Right cardiac atrium (tissue), 5 donors: ENCODE measurements around the gene CCP110. TPM values are rescaled to one million over a fixed set of nuclear protein-coding genes. Genes with fewer than 3 reads are reported as not detected.

Experiments used
- ATAC-seq, 2 donors: fragments of 200-7000 bp; cut with Tn5 transposase; one replicate each; pipeline versions ENCODE4 v1.8.0 to v1.9.1; 2020; ENCODE audit warnings: moderate library complexity in 2 of 2, mild to moderate bottlenecking in 1 of 2
- DNase-seq, 3 donors: peaks; one replicate each; pipeline ENCODE4 v3.0.0-alpha.2; 2020
- H3K27ac ChIP-seq: one replicate; pipeline ENCODE4 v1.5.1; 2013; ENCODE audit warnings: mild to moderate bottlenecking, low read length, control low read depth, moderate library complexity
- H3K27me3 ChIP-seq: one replicate; pipeline ENCODE4 v1.6.1; 2013; ENCODE audit not compliant: control insufficient read depth, insufficient read depth
- H3K4me1 ChIP-seq: one replicate; pipeline ENCODE4 v1.6.1; 2013; ENCODE audit warnings: low read length; ENCODE audit not compliant: control insufficient read depth, insufficient read depth
- H3K4me3 ChIP-seq: one replicate; pipeline ENCODE4 v1.5.1; 2013; ENCODE audit warnings: low read length, control low read depth
- H3K9me3 ChIP-seq: one replicate; pipeline ENCODE4 v1.6.1; 2013; ENCODE audit warnings: low read length; ENCODE audit not compliant: control insufficient read depth
- WGBS: extraction: QIAGEN DNeasy Blood & Tissue Kit; methylation state at CpG from one replicate; pipeline ENCODE4 v1.1.7; 2013; 5-methylcytosine and 5-hydroxymethylcytosine counted together
- intact Hi-C, 4 donors: fragments of 100-400 bp; cut with DNase I; formaldehyde crosslinking; loops; one replicate each; pipeline versions ENCODE4 v1.11.0 to v1.14.0; 2022 to 2023
- polyA plus RNA-seq: library from polyadenylated mRNA; stranded (reverse); fragments of 200-250 nt; gene quantifications from one replicate; pipeline ENCODE4 v1.2.3, GENCODE V29; 2013
- total RNA-seq, 4 donors: library from RNA; stranded (reverse); fragmentation: NEBNext Ultra II Directional; extraction: Animal tissue kit (Norgen Biotek cat#: 25700); gene quantifications; one replicate each; pipeline ENCODE4 v1.2.1, GENCODE V29; 2021
- donor health status: healthy with polysubstance abuse.
- donor health status: DM: no; HTN: yes; CAD: no.
- donor health status: DM: no; HTN: no; CAD: no.
- donor health status: DM: no; HTN: yes; CAD: no; lungs with severe emphysema.
- donor health status: DM: yes; HTN: yes; CAD: no.

Gene CCP110
- total and polyA plus RNA-seq, 5 donors = 3.9 to 13.2 (median 10.3) TPM

GRCh38 chr16:19555186-19555937, 31.6 kb downstream of the CCP110 start, which contains the start of gene VPS35L:
TSS of gene VPS35L (plus strand) at chr16:19555703. CDS start at chr16:19555730, 27 bp downstream.
- Histone ChIP-seq H3K4me3 (peak within 1 kb of the TSS; percentile 76), H3K4me1 (peaks cover 5% of the 10 kb centered on the region), H3K27ac (peak within 1 kb of the TSS; percentile 97), H3K9me3 (no peaks in the 10 kb centered on the region), H3K27me3 (no peaks in the 10 kb centered on the region)
- peak; percentile 100 for ATAC-seq
- WGBS = under 1% methylated on average over 53 of the region's 53 CpGs
- intact Hi-C loops = loop anchor here in 2 of 4 donors (5.0 kb wide), 1 partner anchor 332 kb away; no protein-coding TSS in a partner anchor
- DNase-seq = peak; percentile 99

- intact Hi-C loops = loop anchor here in 2 of 4 donors (5.0 kb wide), 1 partner anchor 331 kb away; no protein-coding TSS in a partner anchor
- Histone ChIP-seq H3K4me3 (peak overlapping the region; percentile 76), H3K27me3 (no peaks in the 10 kb centered on the region), H3K9me3 (no peaks in the 10 kb centered on the region), H3K4me1 (peaks cover 5% of the 10 kb centered on the region), H3K27ac (peak overlapping the region; percentile 55)
- 35% methylated on average over 19 of the region's 19 CpGs for WGBS
- no peak for DNase-seq
- peak in 1 of 2 donors; percentile 2 for ATAC-seq
These were observed 32.4 kb downstream of the CCP110 start for GRCh38 chr16:19555938-19556771.

GRCh38 chr16:19559242-19559910, 35.6 kb downstream of the CCP110 start:
- ATAC-seq = no peak

GRCh38 chr16:19560078-19560477, 36.3 kb downstream of the CCP110 start:
- no peak for DNase-seq
- no peak overlapping the region for H3K4me3 ChIP-seq
- no peak overlapping the region for H3K27ac ChIP-seq
- no peaks in the 10 kb centered on the region for H3K9me3 ChIP-seq
- WGBS = 91% methylated on average over 4 of the region's 4 CpGs
- peaks cover 5% of the 10 kb centered on the region for H3K4me1 ChIP-seq
- ATAC-seq = no peak
- intact Hi-C loops = loop anchor here in 1 of 4 donors (10.0 kb wide), 1 partner anchor 85 kb away; no protein-coding TSS in a partner anchor
- no peaks in the 10 kb centered on the region for H3K27me3 ChIP-seq

More at GRCh38 chr16:19559242-19559910, 35.6 kb downstream of the CCP110 start:
- intact Hi-C loops = loop anchor here in 2 of 4 donors (5.0 kb wide), 1 partner anchor 328 kb away; no protein-coding TSS in a partner anchor
- DNase-seq = no peak
- Histone ChIP-seq H3K4me1 (peaks cover 5% of the 10 kb centered on the region), H3K4me3 (no peak overlapping the region), H3K27ac (no peak overlapping the region), H3K27me3 (no peaks in the 10 kb centered on the region), H3K9me3 (no peaks in the 10 kb centered on the region)
- 76% methylated on average over 10 of the region's 10 CpGs for WGBS

GRCh38 chr16:19563377-19563776, 39.6 kb downstream of the CCP110 start:
- H3K9me3 ChIP-seq = no peaks in the 10 kb centered on the region
- no peak overlapping the region for H3K4me3 ChIP-seq
- intact Hi-C loops = loop anchor here in 1 of 4 donors (10.0 kb wide), 1 partner anchor 81 kb away; no protein-coding TSS in a partner anchor
- no peak for ATAC-seq
- H3K27me3 ChIP-seq = no peaks in the 10 kb centered on the region
- H3K4me1 ChIP-seq = no peaks in the 10 kb centered on the region
- 86% methylated on average over 4 of the region's 4 CpGs for WGBS
- no peak for DNase-seq
- no peak overlapping the region for H3K27ac ChIP-seq

GRCh38 chr16:19566362-19566761, 42.6 kb downstream of the CCP110 start:
- Histone ChIP-seq H3K9me3 (no peaks in the 10 kb centered on the region), H3K27ac (no peak overlapping the region), H3K4me1 (no peaks in the 10 kb centered on the region), H3K4me3 (no peak overlapping the region), H3K27me3 (no peaks in the 10 kb centered on the region)
- DNase-seq (no peak), ATAC-seq (no peak)
- intact Hi-C loops = loop anchor here in 1 of 4 donors (10.0 kb wide), 1 partner anchor 78 kb away; no protein-coding TSS in a partner anchor
- 98% methylated on average over 3 of the region's 3 CpGs for WGBS

GRCh38 chr16:19567560-19567959, 43.8 kb downstream of the CCP110 start:
- ATAC-seq (no peak), DNase-seq (no peak)
- 93% methylated on average over 8 of the region's 8 CpGs for WGBS
- no peaks in the 10 kb centered on the region for H3K27me3 ChIP-seq
- H3K4me1 ChIP-seq = no peaks in the 10 kb centered on the region
- no peaks in the 10 kb centered on the region for H3K9me3 ChIP-seq
- intact Hi-C loops = loop anchor here in 1 of 4 donors (10.0 kb wide), 1 partner anchor 77 kb away; no protein-coding TSS in a partner anchor
- no peak overlapping the region for H3K27ac ChIP-seq
- H3K4me3 ChIP-seq = no peak overlapping the region

GRCh38 chr16:19573997-19574396, 50.3 kb downstream of the CCP110 start:
- Histone ChIP-seq H3K4me3 (no peak overlapping the region), H3K27me3 (no peaks in the 10 kb centered on the region), H3K27ac (peak overlapping the region; percentile 42), H3K4me1 (peaks cover 4% of the 10 kb centered on the region), H3K9me3 (no peaks in the 10 kb centered on the region)
- DNase-seq (no peak), ATAC-seq (no peak)
- 79% methylated on average over 9 of the region's 9 CpGs for WGBS
- intact Hi-C loops = no loop called here

- 45% methylated on average over 2 of the region's 2 CpGs for whole genome bisulfite sequencing
- DNase-seq = no peak
These were observed 50.9 kb downstream of the CCP110 start for GRCh38 chr16:19574615-19575014.

GRCh38 chr16:19578378-19578971, 54.7 kb downstream of the CCP110 start:
- 78% methylated on average over 10 of the region's 10 CpGs for WGBS
- intact Hi-C loops = no loop called here
- Histone ChIP-seq H3K27me3 (no peaks in the 10 kb centered on the region), H3K4me1 (peaks cover 5% of the 10 kb centered on the region), H3K4me3 (no peak overlapping the region), H3K9me3 (no peaks in the 10 kb centered on the region), H3K27ac (no peak overlapping the region)
- ATAC-seq (no peak), DNase-seq (no peak)

More at GRCh38 chr16:19574615-19575014, 50.9 kb downstream of the CCP110 start:
- intact Hi-C loops = no loop called here
- Histone ChIP-seq H3K4me3 (no peak overlapping the region), H3K27me3 (no peaks in the 10 kb centered on the region), H3K4me1 (peaks cover 5% of the 10 kb centered on the region), H3K27ac (peak overlapping the region; percentile 61), H3K9me3 (no peaks in the 10 kb centered on the region)
- ATAC-seq = no peak
